A549 treated with CpdA at 1 μM for 4 hours (cell line): ENCODE results near the gene ZNF724. TPM values are rescaled to one million over a fixed set of nuclear protein-coding genes. Genes with fewer than 3 reads are reported as not detected.

Experiments
- total RNA-seq: library from RNA; stranded (reverse); fragments of 200-300 nt; extraction: Qiagen RNA extraction; gene quantifications from 5 replicates; pipeline ENCODE4 v1.2.3, GENCODE V29; 2022; ENCODE audit warnings: low read depth

ZNF724 gene
- 0.50 to 1.3 TPM (median 0.86 TPM) in 5 replicates for total RNA-seq

GRCh38 chr19:23249911-23250649 is at the start of gene ZNF724:
TSS of gene ZNF724 (minus strand) at chr19:23250394. CDS start at chr19:23250242, 152 bp downstream.

Other genes starting within 250 kb of the ZNF724 start
- not detected in 5 replicates for gene ZNF728, start 247.2 kb downstream of the ZNF724 start, total RNA-seq
- not detected in 5 replicates for gene ZNF730, start 133.4 kb downstream of the ZNF724 start, total RNA-seq
- gene ZNF91, start 145.1 kb upstream of the ZNF724 start, total RNA-seq = 0.09 to 1.1 TPM (median 0.38 TPM) in 5 replicates